GM19239 (cell line): ENCODE measurements around the gene LIME1.

Experiments
- DNase-seq: peaks from one replicate; pipeline ENCODE4 v3.0.0; 2011; ENCODE audit warnings: low spot score; ENCODE audit not compliant: insufficient read length
- FAIRE-seq: peaks from 2 replicates; lab custom pipeline; 2011; peaks lifted over from hg19 to GRCh38; lab: Jason Lieb, UNC

Gene LIME1

DNA sequence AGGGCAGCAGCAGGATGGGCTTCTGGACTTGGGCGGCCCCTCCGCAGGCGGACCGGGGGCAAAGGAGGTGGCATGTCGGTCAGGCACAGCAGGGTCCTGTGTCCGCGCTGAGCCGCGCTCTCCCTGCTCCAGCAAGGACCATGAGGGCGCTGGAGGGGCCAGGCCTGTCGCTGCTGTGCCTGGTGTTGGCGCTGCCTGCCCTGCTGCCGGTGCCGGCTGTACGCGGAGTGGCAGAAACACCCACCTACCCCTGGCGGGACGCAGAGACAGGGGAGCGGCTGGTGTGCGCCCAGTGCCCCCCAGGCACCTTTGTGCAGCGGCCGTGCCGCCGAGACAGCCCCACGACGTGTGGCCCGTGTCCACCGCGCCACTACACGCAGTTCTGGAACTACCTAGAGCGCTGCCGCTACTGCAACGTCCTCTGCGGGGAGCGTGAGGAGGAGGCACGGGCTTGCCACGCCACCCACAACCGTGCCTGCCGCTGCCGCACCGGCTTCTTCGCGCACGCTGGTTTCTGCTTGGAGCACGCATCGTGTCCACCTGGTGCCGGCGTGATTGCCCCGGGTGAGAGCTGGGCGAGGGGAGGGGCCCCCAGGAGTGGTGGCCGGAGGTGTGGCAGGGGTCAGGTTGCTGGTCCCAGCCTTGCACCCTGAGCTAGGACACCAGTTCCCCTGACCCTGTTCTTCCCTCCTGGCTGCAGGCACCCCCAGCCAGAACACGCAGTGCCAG is 39.7 kb upstream of the LIME1 start, which contains the start of gene TNFRSF6B:
Gene TNFRSF6B (plus strand): TSS at position 25 of the 729 bp plus-strand sequence. CDS start 116 bp downstream, at position 141.
- FAIRE-seq = no peak
- DNase-seq = no peak

DNA sequence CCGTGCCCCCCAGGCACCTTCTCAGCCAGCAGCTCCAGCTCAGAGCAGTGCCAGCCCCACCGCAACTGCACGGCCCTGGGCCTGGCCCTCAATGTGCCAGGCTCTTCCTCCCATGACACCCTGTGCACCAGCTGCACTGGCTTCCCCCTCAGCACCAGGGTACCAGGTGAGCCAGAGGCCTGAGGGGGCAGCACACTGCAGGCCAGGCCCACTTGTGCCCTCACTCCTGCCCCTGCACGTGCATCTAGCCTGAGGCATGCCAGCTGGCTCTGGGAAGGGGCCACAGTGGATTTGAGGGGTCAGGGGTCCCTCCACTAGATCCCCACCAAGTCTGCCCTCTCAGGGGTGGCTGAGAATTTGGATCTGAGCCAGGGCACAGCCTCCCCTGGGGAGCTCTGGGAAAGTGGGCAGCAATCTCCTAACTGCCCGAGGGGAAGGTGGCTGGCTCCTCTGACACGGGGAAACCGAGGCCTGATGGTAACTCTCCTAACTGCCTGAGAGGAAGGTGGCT is 39.1 kb upstream of the LIME1 start:
- DNase-seq (no peak), FAIRE-seq (no peak)

DNA sequence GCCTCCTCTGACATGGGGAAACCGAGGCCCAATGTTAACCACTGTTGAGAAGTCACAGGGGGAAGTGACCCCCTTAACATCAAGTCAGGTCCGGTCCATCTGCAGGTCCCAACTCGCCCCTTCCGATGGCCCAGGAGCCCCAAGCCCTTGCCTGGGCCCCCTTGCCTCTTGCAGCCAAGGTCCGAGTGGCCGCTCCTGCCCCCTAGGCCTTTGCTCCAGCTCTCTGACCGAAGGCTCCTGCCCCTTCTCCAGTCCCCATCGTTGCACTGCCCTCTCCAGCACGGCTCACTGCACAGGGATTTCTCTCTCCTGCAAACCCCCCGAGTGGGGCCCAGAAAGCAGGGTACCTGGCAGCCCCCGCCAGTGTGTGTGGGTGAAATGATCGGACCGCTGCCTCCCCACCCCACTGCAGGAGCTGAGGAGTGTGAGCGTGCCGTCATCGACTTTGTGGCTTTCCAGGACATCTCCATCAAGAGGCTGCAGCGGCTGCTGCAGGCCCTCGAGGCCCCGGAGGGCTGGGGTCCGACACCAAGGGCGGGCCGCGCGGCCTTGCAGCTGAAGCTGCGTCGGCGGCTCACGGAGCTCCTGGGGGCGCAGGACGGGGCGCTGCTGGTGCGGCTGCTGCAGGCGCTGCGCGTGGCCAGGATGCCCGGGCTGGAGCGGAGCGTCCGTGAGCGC is 38.5 kb upstream of the LIME1 start:
- DNase-seq (no peak), FAIRE-seq (no peak)

DNA sequence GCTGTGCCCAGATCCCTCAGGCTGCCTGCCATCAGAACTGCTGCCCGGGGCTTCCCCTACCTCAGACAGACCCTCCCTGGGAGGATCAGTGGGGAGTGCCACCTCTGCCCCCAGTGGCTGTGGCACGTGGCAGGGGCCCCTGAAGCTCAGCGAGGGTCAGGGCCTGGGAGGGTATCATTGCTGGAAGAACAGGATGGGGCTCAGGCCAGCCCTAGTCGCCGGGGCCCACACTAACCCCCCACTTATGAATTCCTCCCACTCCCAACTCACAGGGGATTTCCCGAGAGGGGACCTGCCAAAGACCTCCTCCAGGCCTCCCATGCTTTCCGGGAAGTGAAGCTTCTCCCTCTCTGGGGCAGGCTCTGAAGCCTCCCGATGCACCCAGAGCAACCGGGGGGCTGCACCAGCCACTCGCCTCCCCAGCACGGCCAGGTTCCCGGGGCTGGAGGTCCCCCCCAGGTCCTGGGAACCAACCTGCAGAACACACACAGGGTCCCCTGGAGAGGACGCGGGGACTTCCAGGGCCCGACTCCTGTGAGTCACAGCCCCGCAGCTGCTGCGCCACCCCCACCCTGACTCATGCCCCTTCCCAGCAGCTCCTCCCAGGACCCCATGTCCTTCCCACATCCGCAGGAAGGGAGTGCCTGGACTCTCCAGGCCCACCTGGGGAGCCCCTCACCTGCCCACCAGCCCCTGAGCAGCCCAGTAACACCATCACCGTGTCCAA is 37.6 kb upstream of the LIME1 start:
- no peak for DNase-seq
- FAIRE-seq = no peak

DNA sequence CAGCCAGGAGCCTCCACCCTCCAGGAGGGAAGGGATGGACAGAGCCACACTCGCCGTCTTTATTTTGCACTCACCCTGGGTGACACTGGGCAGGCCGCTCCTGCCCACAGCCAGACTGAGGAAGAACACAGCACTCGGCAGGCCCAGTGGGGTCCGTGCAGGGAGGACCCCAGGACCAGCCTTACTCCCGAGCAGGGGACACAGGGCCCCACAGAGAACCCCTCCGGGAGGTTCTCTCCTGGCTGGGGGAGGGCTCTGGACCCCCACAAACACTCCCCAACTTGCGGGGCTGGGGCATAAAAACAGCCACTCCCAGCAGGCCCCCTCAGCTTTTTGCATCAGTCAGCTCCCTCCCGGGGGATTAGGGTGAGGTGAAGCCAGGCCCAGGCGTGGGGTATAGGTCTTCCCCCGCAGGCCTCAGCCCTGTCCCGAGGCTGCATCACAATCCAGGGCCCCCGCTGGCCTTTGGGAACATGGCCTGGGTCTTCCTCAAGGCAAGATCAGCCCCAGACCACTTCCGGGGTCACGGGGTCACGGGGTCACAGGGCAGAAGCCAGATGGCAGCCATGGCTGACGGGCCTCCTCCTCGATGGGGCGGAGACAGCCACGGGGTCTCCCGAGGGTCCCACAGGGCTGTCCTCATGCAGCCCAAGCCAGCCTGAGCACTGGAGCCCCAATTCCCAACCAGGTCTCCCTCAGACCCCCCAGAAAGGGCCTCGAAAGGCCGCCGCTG is 36.8 kb upstream of the LIME1 start:
- no peak for DNase-seq
- FAIRE-seq = no peak

DNA sequence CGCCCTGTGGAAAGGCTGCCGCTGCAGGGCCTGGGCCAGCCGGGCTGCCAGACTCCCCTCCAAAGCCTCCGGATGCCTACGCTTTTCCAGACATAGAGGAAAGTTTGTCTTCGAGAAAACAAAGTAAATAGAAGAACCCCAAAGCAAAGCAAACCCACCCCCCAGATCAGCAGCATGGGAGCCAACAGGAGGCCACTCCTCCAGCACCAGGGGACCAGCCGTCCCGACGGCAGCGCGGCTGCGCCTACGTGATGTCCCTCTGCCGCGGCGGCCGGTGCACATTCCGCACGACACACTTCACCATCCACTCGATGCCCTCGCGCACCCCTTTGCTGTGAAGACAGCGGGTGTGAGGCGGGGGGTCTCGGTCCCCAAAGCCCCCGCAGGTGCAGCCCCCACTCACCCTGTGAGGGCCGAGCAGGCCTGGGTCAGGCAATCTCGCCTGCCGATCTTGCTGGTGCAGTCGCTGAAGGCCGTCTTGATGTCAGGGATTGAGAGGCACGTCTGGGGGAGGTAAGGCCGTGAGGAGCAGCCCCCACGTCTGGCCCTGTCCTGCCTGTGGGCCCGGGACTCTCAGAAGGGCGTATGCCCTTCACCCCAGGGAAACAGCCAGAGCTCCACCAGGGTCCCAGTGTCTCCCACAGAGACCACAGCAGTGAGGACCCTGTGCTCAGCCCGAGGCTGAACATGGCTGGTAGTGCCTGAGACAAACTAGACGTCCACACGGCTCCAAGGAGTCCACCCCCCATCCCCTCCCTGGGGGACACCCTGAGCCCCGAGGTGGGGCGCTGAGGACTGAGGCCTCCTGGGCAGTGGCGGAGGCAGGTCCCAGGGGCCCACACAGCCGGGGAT is 36.0 kb upstream of the LIME1 start:
- FAIRE-seq (no peak), DNase-seq (no peak)

DNA sequence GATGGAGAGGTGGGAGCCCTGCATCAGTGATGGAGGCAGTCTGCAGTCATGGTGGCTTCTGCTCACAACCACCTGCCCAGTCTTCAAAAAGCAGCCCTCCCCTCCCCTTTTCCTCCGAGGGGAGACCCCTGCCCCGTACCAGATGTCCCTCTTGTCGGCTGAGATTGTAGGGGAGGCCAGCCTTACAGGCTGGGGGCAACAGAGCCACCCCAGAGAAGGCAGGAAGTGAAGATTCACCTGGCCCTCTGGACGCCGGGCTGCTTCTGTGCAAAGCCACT is 35.5 kb upstream of the LIME1 start:
- no peak for FAIRE-seq
- no peak for DNase-seq

DNA sequence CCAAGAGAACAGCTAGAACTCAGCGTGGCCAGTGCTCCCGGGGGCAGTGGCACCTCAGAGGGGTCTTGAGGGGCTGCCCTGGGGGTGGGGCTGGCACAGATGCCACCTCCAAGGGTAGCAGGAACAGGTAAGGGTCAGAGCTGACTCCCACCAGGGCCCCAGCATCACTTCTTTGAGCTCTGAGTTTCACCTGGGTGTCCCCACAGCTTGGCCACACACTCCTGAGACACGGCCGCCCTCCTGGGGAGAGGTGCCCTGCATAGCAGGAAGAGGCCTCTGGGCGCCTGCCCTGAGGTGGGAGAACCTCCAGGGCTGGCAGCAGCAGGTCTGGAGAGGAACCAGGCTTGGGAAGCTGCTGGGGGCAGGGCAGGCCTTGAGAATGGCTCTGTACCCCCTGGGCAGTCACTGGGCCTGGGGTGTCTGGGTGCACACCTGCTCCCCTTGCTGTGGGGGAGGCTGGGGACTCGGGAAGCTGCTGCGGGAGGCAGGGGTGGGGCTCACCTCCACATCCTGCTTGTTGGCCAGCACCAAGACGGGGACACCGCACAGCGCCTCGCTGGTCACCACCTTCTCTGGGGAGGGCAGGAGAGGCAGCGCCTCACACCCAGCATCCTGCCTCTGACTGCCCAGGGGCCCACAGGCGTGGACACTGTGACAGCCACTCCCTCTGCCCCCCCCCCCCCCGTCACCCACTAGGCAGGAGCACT is 35.0 kb upstream of the LIME1 start:
- FAIRE-seq = no peak

DNA sequence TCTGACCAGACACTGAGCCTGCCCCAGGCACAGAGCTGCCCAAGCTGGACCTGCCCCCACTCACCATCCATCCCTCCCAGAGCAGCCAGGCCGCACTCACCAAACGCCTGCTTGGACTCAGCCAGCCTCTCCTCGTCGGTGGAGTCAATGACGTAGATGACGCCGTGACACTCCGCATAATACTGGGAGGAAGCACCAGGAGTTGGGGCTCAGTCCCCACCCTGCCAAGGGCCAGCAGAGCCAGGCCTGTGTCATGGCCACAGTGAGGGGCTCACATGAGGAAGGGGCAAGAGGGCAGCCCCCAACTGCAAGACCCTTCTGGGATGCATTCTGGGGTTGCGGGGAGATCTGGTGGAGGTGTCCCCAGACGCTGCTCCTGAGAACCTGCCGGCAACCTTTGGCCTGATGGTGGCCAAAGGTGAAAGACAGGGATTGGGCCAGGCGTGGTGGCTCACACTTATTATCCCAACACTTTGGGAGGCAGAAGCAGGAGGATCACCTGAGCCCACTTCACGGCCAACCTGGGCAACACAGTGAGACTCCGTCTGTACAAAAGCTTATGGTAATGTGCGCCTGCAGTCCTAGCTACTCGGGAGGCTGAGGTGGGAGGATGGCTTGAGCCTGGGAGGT is 34.3 kb upstream of the LIME1 start:
- FAIRE-seq (no peak), DNase-seq (no peak)

More for the DNA sequence above, 35.0 kb upstream of the LIME1 start:
- DNase-seq = no peak

DNA sequence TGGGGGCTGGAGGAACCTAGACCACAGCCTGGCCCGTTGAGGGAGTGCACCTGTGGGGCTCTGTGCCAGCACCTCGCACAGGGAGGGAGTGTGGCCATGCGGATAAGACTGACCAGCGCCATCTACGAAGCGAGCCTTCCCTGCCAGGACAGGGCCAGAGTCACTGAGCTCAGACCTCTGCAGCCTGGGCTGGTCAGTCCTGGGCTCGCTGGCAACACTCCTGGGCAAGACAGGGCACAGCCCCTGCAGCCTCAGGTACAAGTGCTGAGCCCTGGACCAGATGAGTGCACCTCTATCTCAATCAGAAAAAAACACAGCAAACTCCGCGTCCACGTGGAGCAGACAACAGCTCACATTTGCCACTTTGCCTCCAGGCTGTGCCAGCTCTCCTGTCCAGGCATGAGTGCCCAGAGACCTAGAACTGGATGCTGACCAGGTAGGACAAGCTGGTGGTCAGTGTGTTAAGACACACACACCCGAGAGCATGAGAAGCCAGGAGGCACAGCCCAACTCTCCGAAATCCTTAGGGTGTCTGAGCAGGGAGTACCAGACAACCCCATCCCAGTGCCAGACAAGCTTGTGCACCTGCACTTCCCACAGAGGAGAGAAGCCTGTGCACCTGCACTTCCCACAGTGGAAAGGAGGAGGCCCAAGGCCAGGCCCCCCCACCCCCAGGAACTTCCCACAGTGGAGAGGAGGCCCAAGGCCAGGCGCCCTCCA is 33.6 kb upstream of the LIME1 start:
- no peak for DNase-seq
- FAIRE-seq = no peak

DNA sequence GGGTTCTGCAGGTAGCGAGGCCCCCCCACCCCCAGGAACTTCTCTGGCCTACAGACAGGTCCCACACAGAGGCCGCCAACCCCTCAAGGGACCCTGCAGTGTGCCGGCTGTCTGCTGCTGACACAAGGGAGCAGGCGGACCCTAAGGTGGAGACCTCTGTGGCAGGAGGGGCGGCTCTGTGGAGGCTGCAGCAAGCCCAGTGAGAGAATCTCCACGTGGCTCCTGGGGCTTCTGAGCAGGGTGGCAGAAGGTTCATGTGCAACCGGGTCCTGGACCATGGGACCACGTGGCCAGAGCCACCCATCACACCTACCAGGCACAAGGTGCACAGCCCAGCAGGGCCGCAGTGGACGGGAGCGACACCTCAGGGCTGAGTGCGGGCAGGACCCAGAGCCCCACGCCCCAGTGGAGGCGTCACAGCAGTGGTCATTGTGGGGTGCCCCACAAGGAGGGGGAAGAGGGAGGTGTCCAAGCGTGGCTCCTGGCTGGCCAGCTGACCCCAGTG is 32.9 kb upstream of the LIME1 start:
- DNase-seq (no peak), FAIRE-seq (no peak)

DNA sequence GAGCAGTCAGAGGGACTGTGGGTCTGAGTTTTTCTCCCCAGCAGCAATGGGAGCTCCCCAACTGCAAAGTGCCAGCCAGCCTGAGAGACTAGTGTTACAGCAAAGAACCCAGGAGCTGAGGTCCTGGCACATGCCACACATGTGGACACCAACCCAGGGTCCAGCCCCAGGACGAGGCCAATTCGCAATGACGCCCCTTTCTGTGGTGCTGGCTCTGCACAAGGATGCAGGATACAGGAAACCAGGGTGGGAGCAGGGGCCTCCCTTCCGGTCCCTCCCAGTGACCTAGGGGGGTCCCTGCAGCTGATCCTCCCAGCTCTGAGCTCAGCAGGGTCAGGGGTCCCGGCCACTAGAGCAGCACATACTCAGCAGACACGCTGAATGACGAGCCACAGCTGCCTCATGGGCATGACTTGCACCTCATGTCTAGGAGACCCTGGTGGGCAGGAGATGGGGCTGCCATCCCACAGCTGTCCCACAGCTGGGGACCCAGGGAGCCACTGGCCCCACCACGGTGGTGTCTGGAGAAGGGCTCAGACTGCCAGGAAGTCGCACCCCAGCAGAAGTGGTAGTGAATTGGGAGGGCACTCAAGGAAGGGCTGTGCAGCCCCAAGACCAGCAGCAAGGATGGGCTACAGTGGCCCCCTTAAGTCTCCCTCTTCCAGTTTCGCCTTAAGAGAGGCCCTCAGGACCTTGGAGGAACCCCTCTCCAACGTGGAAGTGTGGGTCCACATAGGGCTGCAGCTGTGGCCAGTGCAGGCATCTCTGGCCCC is 32.3 kb upstream of the LIME1 start:
- DNase-seq (no peak), FAIRE-seq (no peak)

DNA sequence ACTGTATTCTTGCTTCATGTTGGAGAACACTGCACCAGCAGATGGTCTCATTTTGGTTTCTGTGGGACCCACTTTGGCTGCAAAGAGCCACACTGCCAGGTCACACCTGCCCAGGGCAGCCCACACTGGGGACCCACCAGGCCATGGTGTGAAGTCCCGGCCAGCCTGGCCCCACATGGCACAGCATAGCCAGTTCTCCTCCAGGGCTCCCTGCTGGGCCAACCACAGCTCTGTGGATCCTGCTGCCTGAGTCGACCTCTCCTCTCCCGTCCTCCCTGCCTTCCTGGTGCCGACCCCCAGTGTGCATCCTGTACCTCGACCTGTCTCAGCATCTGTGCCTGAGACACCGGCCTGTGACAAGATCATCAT is 31.7 kb upstream of the LIME1 start:
- DNase-seq = no peak
- no peak for FAIRE-seq

DNA sequence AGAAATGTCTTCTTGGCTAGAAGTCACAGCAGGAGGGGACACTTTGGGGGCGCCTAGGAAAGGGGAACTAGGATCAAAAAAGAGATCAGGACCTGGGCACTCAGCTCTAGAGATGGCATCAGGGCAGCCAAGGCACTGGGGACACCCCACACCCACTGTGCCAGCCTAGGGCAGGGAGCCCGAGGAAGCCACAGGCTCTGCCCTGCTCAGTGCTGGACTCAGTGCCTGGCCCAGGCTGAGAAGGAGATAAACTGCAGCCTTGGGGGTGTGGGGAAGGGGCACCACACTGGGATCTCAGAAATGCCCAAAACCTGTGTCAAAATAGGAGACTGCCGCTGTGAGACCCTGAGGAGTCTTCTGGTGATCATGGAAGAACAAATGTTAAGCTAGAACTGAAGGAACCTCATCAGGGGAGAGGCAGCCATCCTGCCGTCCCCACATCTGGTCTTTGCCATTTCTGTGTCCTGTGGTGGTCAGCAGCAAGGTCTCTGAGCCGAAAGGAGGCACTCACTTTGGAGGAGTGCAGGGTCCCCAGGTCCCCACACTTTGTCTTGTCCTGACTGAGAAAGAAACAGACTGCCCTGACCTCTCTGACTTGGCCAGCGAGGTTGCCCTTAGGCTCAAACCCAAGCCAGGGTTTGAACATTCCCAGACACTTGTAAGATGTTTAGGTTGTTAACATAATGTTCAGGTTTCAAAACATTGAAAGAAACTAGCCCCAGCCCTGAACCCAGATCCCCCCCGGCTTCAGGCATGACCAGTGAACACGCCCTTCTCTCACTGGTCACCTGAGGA is 31.0 kb upstream of the LIME1 start:
- no peak for DNase-seq
- FAIRE-seq = no peak

DNA sequence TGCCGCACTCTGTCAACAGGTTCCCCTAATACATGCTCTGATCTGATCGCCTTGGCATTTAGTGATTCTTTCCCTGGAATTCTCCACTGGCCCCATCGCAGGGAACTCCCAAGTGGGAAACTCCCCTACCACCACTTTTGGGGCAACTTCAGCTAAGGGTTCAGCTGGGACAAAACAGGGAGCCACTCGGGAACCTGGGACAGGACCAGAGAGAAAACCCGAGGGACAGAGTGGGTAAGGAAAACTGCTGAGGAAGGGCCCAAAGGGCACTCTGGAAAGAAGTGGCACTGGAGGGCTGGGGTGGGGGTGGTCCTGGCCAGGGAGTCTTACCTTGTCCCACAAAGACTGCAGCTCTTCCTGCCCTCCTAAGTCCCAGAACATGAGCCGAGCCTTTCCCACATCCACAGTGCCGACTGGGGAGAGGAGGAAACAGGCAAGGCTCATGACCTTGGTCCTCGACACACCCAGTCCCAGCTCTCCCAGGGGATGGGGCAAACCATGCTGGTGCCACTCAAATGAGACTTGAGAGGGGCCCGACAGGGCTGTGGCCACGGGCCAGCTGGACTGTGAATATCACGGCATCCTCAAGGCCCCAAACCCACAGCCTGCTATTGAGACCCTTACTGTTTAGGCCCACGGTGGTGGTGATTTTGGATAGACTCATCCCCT is 30.3 kb upstream of the LIME1 start:
- no peak for FAIRE-seq

More for the DNA sequence above, 30.3 kb upstream of the LIME1 start:
- DNase-seq = no peak
